GM12878 (cell line): ENCODE measurements around the gene APBB1IP. TPM values are rescaled to one million over a fixed set of nuclear protein-coding genes. Genes with fewer than 3 reads are reported as not detected.
A peak's percentile ranks its signal among the peaks of the same experiment; 100 is the strongest.

Source experiments
- ATAC-seq: fragments of 200-7000 bp; cut with Tn5 transposase; 3 replicates; pipeline ENCODE4 v1.9.1; 2020; ENCODE audit warnings: mild to moderate bottlenecking, moderate library complexity
- BruUV-seq: library from RNA; stranded (reverse); fragments of 400-500 nt; replicated peaks from 2 replicates; lab custom pipeline; 2021; lab: Mats Ljungman, UMichigan
- CTCF ChIA-PET: fragments of 300-600 bp; sonication (Branson Sonifier 250); formaldehyde crosslinking; extraction: SDS; loops from one replicate; lab custom pipeline; 2021; ENCODE audit warnings: inconsistent platforms; lab: Yijun Ruan, JAX
- POLR2A ChIA-PET: fragments of 350-600 bp; formaldehyde crosslinking; extraction: SDS; loops from one replicate; lab custom pipeline; 2021; ENCODE audit warnings: inconsistent platforms; lab: Charles Lee
- RAD21 ChIA-PET: fragments of 300-600 bp; sonication (Branson Sonifier 250); formaldehyde crosslinking; loops from one replicate; lab custom pipeline; 2023; ENCODE audit warnings: antibody characterized with exemption; ENCODE audit not compliant: unreplicated experiment; lab: Charles Lee
- SMC1A ChIA-PET: fragments of 300-600 bp; sonication (Branson Sonifier 250); formaldehyde crosslinking; loops from one replicate; lab custom pipeline; 2023; ENCODE audit not compliant: unreplicated experiment, uncharacterized antibody; lab: Charles Lee
- DNase-seq: peaks from one replicate; pipeline ENCODE4 v3.0.0-alpha.2; 2011; ENCODE audit warnings: low read depth, low spot score
- FAIRE-seq: peaks from 3 replicates; lab custom pipeline; 2011; peaks lifted over from hg19 to GRCh38; lab: Jason Lieb, UNC
- H2AFZ ChIP-seq: 2 replicates; pipeline ENCODE4 v1.6.0; 2011; ENCODE audit warnings: low read depth, low read length, control low read depth; ENCODE audit not compliant: control insufficient read depth
- H3K27ac ChIP-seq: 2 replicates; pipeline ENCODE4 v1.5.1; 2011; ENCODE audit warnings: control low read depth; ENCODE audit not compliant: control insufficient read depth, insufficient read depth
- H3K27me3 ChIP-seq, 2 experiments: replicated peaks in 1 of 2; 2 replicates each; pipeline versions ENCODE4 v1.6.0 to v1.6.1; 2011; ENCODE audit warnings: low read length in 1 of 2; ENCODE audit not compliant: control insufficient read depth in 2 of 2, insufficient read depth in 2 of 2
- H3K36me3 ChIP-seq, 2 experiments: 2 replicates each; pipeline ENCODE4 v1.5.1; 2011; ENCODE audit warnings: low read length in 1 of 2; ENCODE audit not compliant: control insufficient read depth in 2 of 2, insufficient read depth in 2 of 2
- H3K4me1 ChIP-seq: 2 replicates; pipeline ENCODE4 v1.6.1; 2011; ENCODE audit warnings: mild to moderate bottlenecking, low read length, moderate library complexity, mixed read lengths; ENCODE audit not compliant: control insufficient read depth, insufficient read depth
- H3K4me2 ChIP-seq: 2 replicates; pipeline ENCODE4 v1.6.0; 2011; ENCODE audit warnings: control low read depth; ENCODE audit not compliant: control insufficient read depth, insufficient read depth
- H3K4me3 ChIP-seq: fragments of 200-600 bp; sonication (generic); 2 replicates; pipeline ENCODE4 v1.5.1; 2016
- H3K79me2 ChIP-seq: 2 replicates; pipeline ENCODE4 v1.6.0; 2011; ENCODE audit warnings: low read length; ENCODE audit not compliant: control insufficient read depth, insufficient read depth
- H3K9ac ChIP-seq: 2 replicates; pipeline ENCODE4 v1.8.0; 2011; ENCODE audit warnings: low read length, control low read depth, mixed read lengths; ENCODE audit not compliant: control insufficient read depth, insufficient read depth
- H3K9me3 ChIP-seq: replicated peaks from 3 replicates; pipeline ENCODE4 v1.5.1; 2011; ENCODE audit warnings: mild to moderate bottlenecking, low read length; ENCODE audit not compliant: control insufficient read depth, insufficient read depth
- H4K20me1 ChIP-seq: 2 replicates; pipeline ENCODE4 v1.6.0; 2011; ENCODE audit not compliant: control insufficient read depth, insufficient read depth
- CREB1 ChIP-seq: IDR thresholded peaks from 2 replicates; pipeline ENCODE4 v1.6.1; 2012; ENCODE audit warnings: low read depth, mild to moderate bottlenecking, inconsistent platforms
- EZH2 ChIP-seq: IDR thresholded peaks from 2 replicates; pipeline ENCODE4 v1.6.1; 2012; ENCODE audit warnings: low read depth, mild to moderate bottlenecking, control low read depth, inconsistent platforms, low read length, borderline replicate concordance; ENCODE audit not compliant: control insufficient read depth
- JUNB ChIP-seq: IDR thresholded peaks from 2 replicates; pipeline ENCODE4 v1.6.1; 2016; ENCODE audit warnings: antibody characterized with exemption, mild to moderate bottlenecking
- KAT2A ChIP-seq: conservative IDR thresholded peaks from 2 replicates; pipeline ENCODE4 v1.6.1; 2011; ENCODE audit warnings: low read depth, low read length; ENCODE audit not compliant: control insufficient read depth
- KDM1A ChIP-seq: fragments of 200-600 bp; sonication (generic); IDR thresholded peaks from 2 replicates; pipeline ENCODE4 v1.6.1; 2016; ENCODE audit warnings: borderline replicate concordance
- RCOR1 ChIP-seq: conservative IDR thresholded peaks from 2 replicates; pipeline ENCODE4 v1.6.1; 2012; ENCODE audit warnings: low read depth, low read length, improper control_type of control experiment
- RUNX3 ChIP-seq: IDR thresholded peaks from 2 replicates; pipeline ENCODE4 v1.6.1; 2012; ENCODE audit warnings: low read length, inconsistent platforms
- WGBS: methylation state at CpG from one replicate; pipeline ENCODE4 v1.1.6; 2016; ENCODE audit warnings: low lambda C conversion rate; ENCODE audit not compliant: insufficient replicate concordance, insufficient coverage; ENCODE audit errors: missing lambda C conversion rate; 5-methylcytosine and 5-hydroxymethylcytosine counted together
- in situ Hi-C: fragments of 300-500 bp; cut with MboI; formaldehyde crosslinking; loops from 9 replicates; pipeline ENCODE4 v1.14.3; 2018; ENCODE audit warnings: mixed read lengths
- intact Hi-C: fragments of 100-400 bp; cut with micrococcal nuclease; formaldehyde crosslinking; loops from one replicate; pipeline ENCODE4 v1.14.2; 2022; ENCODE audit not compliant: unreplicated experiment
- polyA plus RNA-seq, 11 experiments: library from polyadenylated mRNA; depleted of rRNA in 4 of 11; unstranded in 6 of 11; stranded (reverse) in 5 of 11; fragments of >200 nt; fragmentation: Nextera tagmentation in 4 of 11; fragmentation: Illumina TruSeq in 1 of 11; extraction: Ambion mirVana in 4 of 11; extraction: Trizol in 1 of 11; gene quantifications; 1 replicate in 1 of 11; 2 replicates in 10 of 11; pipeline versions ENCODE4 v1.2.1 to v1.2.3, GENCODE V29; 2011 to 2016; ENCODE audit warnings: inconsistent platforms in 2 of 11, missing spikeins in 2 of 11, low read depth in 1 of 11
- total RNA-seq, 4 experiments: library from RNA; depleted of rRNA in 3 of 4; stranded (reverse); fragments of >200 nt in 3 of 4; fragmentation: Illumina TruSeq in 1 of 4; extraction: Trizol in 1 of 4; gene quantifications; 2 replicates each; pipeline versions ENCODE4 v1.2.1 to v1.2.3, GENCODE V29; 2013 to 2021
- TF ChIP-seq, protein P1 (sequence below): IDR thresholded peaks from 2 replicates; pipeline ENCODE4 v1.6.1; 2011; ENCODE audit warnings: borderline replicate concordance, low read depth, mild to moderate bottlenecking, moderate library complexity, mixed read lengths, low read length; ENCODE audit not compliant: insufficient read depth; ENCODE audit errors: extremely low read length

The APBB1IP gene
- total and polyA plus RNA-seq, 10 of the 15 experiments (the other 5 are each of a cell fraction or from before 2014, with no cell fraction given): 7.3 to 67.4 (median 19.9) TPM

DNA sequence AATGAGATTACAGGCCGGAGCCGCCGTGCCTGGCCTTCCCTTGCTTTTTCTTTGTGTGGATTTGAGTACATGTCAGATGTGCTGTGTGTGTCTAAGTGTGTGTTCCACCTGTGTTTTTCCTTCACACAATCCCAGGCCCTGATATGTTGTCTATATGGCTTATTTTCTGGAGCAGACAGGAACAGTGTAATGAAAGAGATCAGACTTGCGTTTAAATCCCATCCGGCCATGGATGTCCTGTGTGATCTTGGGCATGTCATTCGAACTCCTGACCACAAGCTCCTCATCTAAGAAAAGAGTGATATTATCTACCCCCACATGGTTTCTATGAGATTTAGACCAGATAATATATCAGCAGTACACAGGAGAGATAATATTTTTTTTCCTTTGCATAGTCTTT is 37.2 kb downstream of the APBB1IP start:
- Histone ChIP-seq H3K4me2 (no peak overlapping the region), H3K27me3 (no peaks in the 10 kb centered on the region), H3K4me1 (peaks cover 54% of the 10 kb centered on the region), H3K36me3 (peaks cover 2 to 12% of the 10 kb centered on the region in 2 experiments; a peak in 3 of 4 replicates), H3K9ac (no peak overlapping the region), H3K9me3 (no peaks in the 10 kb centered on the region; the same call in 1 of the 3 replicates), H3K4me3 (0 out of 2 replicates have a peak overlapping the region, but pooled peaks have one; percentile 0), H2AFZ (no peak overlapping the region), H3K79me2 (peaks cover 81% of the 10 kb centered on the region), H4K20me1 (no peaks in the 10 kb centered on the region), H3K27ac (peak overlapping the region; percentile 23)
- intact Hi-C loops (loop anchor here (5.0 kb wide), 1 partner anchor 52 kb away; no protein-coding TSS in a partner anchor), in situ Hi-C loops (no loop called here)
- ATAC-seq: no peak
- POLR2A ChIA-PET: interaction anchor here (0.7 kb wide), 1 partner anchor 28 kb away, joined by 3 read pairs; no protein-coding TSS in a partner anchor
- 81% methylated on average over 6 of the region's 6 CpGs for WGBS
- RAD21 ChIA-PET: no interaction called here
- SMC1A ChIA-PET: interaction anchor here (1.3 to 1.6 kb wide), 4 partner anchors 10 to 140 kb away, joined by 3 to 4 read pairs (median 4); no protein-coding TSS in a partner anchor
- TF ChIP-seq CREB1: no peak
- TF ChIP-seq RUNX3: peak; percentile 39; the same call in 1 of the 2 replicates
- CTCF ChIA-PET: interaction anchor here (0.6 to 0.7 kb wide), 3 partner anchors 11 to 853 kb away, joined by 3 read pairs; no protein-coding TSS in a partner anchor
- no TSS peak for BruUV-seq
- no peak for DNase-seq
- FAIRE-seq: no peak

DNA sequence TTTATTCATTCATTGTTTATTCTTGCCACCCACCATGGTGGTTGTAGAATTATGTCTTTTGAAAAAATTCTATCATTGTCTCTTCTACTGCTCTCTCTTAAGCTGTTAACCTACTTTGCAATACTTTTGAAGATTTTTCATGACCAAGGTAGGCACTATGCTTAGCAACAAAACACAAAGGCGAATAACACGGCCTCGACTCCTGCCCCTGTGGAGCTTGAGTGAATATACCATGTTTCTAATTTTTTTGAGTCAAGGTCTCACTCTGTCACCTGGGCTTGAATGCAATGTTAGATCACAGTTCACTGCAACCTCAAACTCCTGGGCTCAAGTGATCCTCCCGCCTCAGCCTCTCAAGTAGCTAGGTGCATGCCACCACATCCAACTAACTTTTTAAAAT is 39.4 kb downstream of the APBB1IP start:
- no peak for ATAC-seq
- no peak for FAIRE-seq
- WGBS: 98% methylated on average over 4 of the region's 4 CpGs
- Histone ChIP-seq H3K9ac (no peak overlapping the region), H3K79me2 (peaks cover 82% of the 10 kb centered on the region), H4K20me1 (no peaks in the 10 kb centered on the region), H3K36me3 (peaks cover 0 to 11% of the 10 kb centered on the region in 2 experiments; a peak in 3 of 4 replicates), H3K4me2 (no peak overlapping the region), H3K4me3 (no peak overlapping the region), H3K27ac (no peak overlapping the region), H2AFZ (no peak overlapping the region), H3K4me1 (peaks cover 48% of the 10 kb centered on the region), H3K9me3 (no peaks in the 10 kb centered on the region; the same call in 2 of the 3 replicates), H3K27me3 (no peaks in the 10 kb centered on the region)
- in situ Hi-C loops (no loop called here), intact Hi-C loops (loop anchor here (5.0 kb wide), 1 partner anchor 50 kb away; no protein-coding TSS in a partner anchor)
- ChIA-PET RAD21 (interaction anchor here (1.7 kb wide), 1 partner anchor 10 kb away, joined by 5 read pairs; no protein-coding TSS in a partner anchor), CTCF (no interaction called here), SMC1A (interaction anchor here (0.9 to 1.2 kb wide), 3 partner anchors 9 to 43 kb away, joined by 3 read pairs; no protein-coding TSS in a partner anchor), POLR2A (interaction anchor here (0.5 to 0.9 kb wide), 4 partner anchors 31 to 58 kb away, joined by 3 to 4 read pairs (median 4); no protein-coding TSS in a partner anchor)
- TF ChIP-seq EZH2 (no peak), JUNB (no peak), RCOR1 (no peak), KDM1A (no peak), KAT2A (no peak)
- TF ChIP-seq, protein P1, sequence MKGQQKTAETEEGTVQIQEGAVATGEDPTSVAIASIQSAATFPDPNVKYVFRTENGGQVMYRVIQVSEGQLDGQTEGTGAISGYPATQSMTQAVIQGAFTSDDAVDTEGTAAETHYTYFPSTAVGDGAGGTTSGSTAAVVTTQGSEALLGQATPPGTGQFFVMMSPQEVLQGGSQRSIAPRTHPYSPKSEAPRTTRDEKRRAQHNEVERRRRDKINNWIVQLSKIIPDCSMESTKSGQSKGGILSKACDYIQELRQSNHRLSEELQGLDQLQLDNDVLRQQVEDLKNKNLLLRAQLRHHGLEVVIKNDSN: no peak
- DNase-seq: no peak
- no TSS peak for BruUV-seq
